DOHH2 (cell line): ENCODE measurements around the gene PHLPP1.

Experiments
- CTCF ChIP-seq: fragments of 200-600 bp; sonication (generic); IDR thresholded peaks from one replicate; pipeline ENCODE4 v1.5.1; 2014; ENCODE audit warnings: antibody characterized with exemption, mild to moderate bottlenecking, low read depth, low read length; ENCODE audit not compliant: poor library complexity, severe bottlenecking
- EZH2phosphoT487 ChIP-seq: fragments of 200-600 bp; sonication (generic); IDR thresholded peaks from 2 replicates; pipeline ENCODE4 v1.6.1; 2017; ENCODE audit warnings: borderline replicate concordance, mild to moderate bottlenecking, antibody characterized with exemption, low read length, moderate library complexity, mixed read lengths

- TF ChIP-seq CTCF, result no peak
- no peak for TF ChIP-seq EZH2phosphoT487
Observed at GRCh38 chr18:62981566-62981965, 266.2 kb downstream of the PHLPP1 start.
